NCI-H345 (cell line): ENCODE measurements around the gene IFIT3.
"Not testable (repeated sequence)": the region's sequence is repeated elsewhere in the genome, so short reads cannot be mapped to it uniquely, and the experiment has no call there.

ENCODE experiments used
- DNase-seq: peaks from one replicate; lab custom pipeline; 2025; lab: John Stamatoyannopoulos, UW

IFIT3 gene

DNA sequence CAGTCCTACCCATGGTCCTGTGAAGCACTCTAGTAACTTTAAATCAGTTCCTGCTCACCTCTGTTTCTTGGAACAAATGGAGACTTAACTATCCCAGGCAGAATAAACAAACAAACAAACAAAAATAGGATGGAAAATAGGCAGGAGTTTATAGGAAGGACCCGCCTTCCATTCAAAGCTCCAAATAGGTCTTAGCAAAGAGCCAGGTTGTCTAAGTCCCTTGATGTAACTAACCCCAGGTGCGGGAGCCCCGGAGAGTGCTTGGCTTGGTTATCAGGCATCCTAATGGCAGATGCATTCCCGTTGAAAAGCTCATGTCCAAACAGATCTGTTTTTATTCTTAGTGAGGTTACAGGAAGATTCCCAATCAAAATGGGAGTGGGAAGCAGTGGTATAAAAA is 23.8 kb upstream of the IFIT3 start:
- no peak for DNase-seq

- no peak for DNase-seq
Measured at GRCh38 chr10:89304446-89304845, 23.4 kb upstream of the IFIT3 start.

- no peak for DNase-seq
Measured at GRCh38 chr10:89304925-89305324, 22.9 kb upstream of the IFIT3 start.

- no peak for DNase-seq
Measured at GRCh38 chr10:89305766-89306433, 21.9 kb upstream of the IFIT3 start.

GRCh38 chr10:89306434-89307268 is 21.1 kb upstream of the IFIT3 start:
- DNase-seq: no peak

DNA sequence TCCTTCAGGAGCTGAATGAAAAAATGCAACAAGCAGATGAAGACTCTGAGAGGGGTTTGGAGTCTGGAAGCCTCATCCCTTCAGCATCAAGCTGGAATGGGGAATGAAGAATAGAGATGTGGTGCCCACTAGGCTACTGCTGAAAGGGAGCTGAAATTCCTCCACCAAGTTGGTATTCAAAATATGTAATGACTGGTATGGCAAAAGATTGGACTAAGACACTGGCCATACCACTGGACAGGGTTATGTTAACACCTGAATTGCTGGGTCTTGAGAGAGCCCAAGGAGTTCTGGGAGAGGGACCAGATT is 20.6 kb upstream of the IFIT3 start:
- DNase-seq: no peak

GRCh38 chr10:89308266-89308665 is 19.5 kb upstream of the IFIT3 start:
- no peak for DNase-seq

DNA sequence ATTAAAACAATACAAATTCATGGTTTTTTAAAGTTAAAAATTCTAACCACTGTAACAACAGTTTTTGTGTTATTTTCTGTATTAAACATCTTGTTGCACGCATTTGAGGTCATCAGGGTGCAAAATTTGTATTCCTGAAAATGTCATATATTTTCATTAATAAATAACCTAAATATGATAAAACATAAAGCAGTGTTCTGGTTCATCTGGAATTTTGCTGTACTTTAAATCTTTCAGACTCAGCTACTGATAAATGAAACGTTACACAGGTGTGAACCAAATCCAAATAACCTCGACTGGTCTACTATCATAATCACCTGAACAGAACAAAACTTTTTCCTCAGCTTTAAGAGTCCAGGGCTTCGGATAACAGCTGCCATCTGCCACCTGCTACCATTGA is 19.1 kb upstream of the IFIT3 start:
- no peak for DNase-seq

DNA sequence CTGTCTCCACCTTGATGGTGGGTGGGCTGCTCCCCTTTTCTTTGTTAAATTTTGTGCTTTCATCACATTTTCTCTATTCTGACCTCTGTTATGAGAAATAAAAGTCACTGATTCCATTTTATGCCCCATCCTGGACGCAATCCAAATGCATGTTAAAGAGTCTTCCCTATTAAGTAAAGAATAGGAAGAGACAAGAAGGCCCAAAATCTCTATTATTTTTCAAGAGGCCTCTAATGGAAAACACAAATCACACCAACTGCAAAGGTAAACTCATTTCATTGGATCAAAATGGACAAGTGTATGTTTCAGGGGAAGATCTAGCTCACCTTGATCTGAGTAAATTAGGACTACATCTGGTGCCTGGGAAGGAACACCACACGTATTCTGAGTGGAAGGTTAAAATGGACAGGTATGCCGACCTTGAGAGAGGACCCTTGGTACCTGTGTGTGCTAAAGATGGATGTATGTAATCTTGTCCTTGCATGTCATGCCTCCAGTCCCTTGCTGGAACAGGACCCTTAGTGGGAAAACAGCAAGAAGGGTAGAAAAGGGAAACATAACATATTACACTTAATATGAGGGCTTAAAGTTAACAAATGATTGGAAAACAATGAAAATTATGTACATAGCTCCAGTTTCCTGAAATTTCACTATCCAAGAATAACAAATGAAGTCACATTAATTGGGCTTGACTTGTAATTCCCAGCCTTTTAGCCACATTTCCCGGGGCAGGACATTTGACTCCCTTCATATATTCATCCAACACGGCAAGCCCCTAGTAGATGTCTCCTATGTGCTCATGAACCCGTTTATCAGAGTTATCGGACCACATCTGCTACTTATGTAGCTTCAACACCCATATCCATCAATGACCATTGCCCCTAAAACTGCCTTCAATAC is 18.4 kb upstream of the IFIT3 start:
- no peak for DNase-seq

- no peak for DNase-seq
Measured at GRCh38 chr10:89310056-89310893, 17.5 kb upstream of the IFIT3 start.

DNA sequence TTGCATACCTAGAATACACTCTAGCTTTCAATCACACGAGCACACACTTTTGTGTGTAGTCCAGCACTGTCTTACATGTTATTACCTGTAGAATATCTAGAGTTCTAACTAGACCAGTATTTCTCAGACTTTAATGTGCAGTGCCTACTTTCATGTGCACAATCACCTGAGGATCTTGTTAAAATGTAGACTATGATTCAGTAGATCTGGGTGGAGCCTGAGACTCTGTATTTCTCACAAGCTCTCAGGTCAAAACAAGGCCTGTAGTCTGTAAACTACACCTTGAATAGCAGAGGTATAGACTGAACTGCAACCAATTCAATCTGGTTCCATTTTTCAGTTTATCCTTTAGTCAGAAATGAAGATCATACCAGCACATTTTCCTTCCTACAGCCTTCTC is 14.8 kb upstream of the IFIT3 start:
- DNase-seq: no peak

GRCh38 chr10:89314676-89315075 is 13.1 kb upstream of the IFIT3 start:
- DNase-seq: no peak

DNA sequence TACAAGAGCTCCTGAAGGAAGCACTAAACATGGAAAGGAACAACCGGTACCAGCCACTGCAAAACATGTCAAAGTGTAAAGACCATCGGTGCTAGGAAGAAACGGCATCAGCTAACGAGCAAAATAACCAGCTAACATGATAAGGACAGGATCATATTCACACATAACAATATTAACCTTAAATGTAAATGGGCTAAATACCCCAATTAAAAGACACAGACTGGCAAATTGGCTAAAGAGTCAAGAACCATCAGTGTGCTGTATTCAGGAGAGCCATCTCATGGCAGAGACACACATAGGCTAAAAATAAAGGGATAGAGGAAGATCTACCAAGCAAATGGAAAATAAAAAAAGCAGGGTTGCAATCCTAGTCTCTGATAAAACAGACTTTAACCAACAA is 9.8 kb upstream of the IFIT3 start:
- not testable (repeated sequence) for DNase-seq

DNA sequence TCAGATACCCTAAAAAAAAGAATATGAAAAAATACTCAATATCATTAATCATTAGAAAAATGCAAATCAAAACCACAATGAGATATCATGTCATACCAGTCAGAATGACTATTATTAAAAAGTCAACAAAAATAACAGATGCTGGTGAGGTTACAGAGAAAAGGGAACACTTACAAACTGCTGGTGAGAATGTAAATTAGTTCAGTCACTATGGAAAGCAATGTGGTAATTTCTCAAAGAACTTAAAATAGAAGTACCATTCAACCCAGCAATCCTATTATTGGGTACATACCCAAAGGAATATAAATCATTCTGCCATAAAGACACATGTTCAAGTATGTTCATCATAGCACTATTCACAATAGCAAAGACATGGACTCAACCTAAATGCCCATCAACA is 2.7 kb upstream of the IFIT3 start:
- DNase-seq: not testable (repeated sequence)

DNA sequence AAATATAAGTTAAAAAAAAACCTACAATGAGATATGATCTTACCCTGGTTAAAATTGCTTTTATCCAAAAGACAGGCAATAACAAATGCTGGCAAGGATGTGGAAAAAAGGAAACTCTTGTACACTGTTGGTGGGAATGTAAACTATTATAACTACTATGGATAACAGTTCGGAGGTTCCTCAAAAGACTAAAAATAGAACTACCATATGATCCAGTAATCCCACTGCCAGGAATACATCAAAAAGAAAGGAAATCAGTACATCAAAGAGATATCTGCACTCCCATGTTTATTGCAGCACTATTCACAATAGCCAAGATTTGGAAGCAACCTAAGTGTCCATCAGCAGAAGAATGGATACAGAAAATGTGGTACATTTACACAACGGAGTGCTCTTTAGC is 1.9 kb upstream of the IFIT3 start:
- DNase-seq: not testable (repeated sequence)

GRCh38 chr10:89329151-89329550 is 1.4 kb downstream of the IFIT3 start:
- no peak for DNase-seq

- not testable (repeated sequence) for DNase-seq
Measured at GRCh38 chr10:89330014-89330413, 2.2 kb downstream of the IFIT3 start.

- DNase-seq: no peak
Measured at GRCh38 chr10:89330537-89331212, 2.9 kb downstream of the IFIT3 start.

- DNase-seq: not testable (repeated sequence)
Measured at GRCh38 chr10:89331487-89332122, 3.8 kb downstream of the IFIT3 start.

DNA sequence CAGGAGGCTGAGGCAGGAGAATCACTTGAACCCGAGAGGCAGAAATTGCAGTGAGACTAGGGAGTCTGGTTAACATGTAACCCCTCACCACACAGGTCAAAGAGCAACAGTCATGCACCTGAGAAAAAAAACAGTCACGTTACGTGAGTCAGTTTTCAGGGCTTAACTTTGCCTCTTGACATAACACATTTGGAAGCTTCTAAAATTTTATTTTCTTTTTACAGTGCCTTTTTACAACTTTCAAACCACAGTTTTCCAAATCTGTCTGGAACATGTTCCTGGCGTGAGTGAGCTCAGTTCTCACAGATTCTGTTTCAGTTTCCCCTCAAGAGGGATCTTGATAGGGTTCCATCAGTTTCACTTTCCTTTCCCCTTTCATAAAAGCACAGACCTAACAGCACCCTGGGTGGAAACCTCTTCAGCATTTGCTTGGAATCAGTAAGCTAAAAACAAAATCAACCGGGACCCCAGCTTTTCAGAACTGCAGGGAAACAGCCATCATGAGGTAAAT is 4.4 kb downstream of the IFIT3 start:
- no peak for DNase-seq

- DNase-seq: no peak
Measured at GRCh38 chr10:89335226-89335625, 7.4 kb downstream of the IFIT3 start.
